Subcutaneous adipose tissue (tissue), 4 donors: Measurements from ENCODE around the gene ADAMTS2. TPM values are rescaled to one million over a fixed set of nuclear protein-coding genes. Genes with fewer than 3 reads are reported as not detected.

Source experiments
- CTCF ChIP-seq: fragments of 450-650 bp; IDR thresholded peaks from one replicate; pipeline ENCODE4 v1.5.1; 2016; ENCODE audit warnings: low read depth, mild to moderate bottlenecking, control low read depth, antibody characterized with exemption, moderate library complexity
- total RNA-seq, 4 donors: library from RNA; depleted of rRNA; stranded (reverse); fragments of >200 nt; gene quantifications; one replicate each; pipeline ENCODE4 v1.1.0, GENCODE V29; 2016

ADAMTS2 gene
- total RNA-seq, 4 donors from 2014 or later: 26.7 to 56.5 (median 46.6) TPM

- TF ChIP-seq CTCF: no peak
These were observed 100.2 kb downstream of the ADAMTS2 start for GRCh38 chr5:179245031-179245430.

- no peak for TF ChIP-seq CTCF
These were observed 101.2 kb downstream of the ADAMTS2 start for GRCh38 chr5:179244044-179244443.

DNA sequence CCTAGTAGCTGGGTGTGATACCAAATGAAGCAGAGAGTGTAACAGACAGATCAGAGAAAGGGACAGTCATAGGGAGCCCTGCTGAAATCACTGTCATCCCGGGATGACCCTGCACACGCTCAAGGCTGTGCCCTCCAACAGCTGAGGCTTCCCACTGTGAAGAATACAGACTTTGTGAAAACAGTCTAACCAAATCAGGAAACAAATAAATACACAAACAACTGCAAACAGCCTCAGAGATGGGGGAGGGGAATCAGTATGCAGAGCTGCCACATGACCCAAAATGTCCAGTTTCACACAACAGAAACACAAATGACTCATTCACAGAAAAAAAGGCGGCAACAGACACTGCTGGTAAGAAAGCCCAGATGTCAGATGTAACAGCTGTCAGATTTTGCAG lies 101.9 kb downstream of the ADAMTS2 start:
- TF ChIP-seq CTCF: no peak

DNA sequence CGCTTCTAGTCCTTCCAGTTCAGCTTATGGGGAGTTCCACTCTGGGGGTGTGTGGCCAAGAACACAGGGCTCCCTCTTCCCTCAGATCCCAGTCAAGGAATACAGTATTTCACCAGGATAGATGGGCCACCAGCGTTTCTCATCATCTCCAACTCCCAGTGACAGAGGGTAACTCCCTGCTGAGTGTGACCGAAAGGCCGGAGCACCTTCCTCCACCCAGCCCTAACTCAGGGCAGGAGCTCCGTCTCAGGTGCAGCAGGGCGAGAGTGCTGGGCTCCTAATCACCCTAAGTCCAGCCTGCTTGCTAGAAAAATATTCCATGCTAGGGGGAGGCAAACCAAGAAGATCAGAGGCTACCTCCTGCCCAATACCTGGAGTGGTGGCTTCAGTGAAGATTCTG lies 102.6 kb downstream of the ADAMTS2 start:
- TF ChIP-seq CTCF: no peak

GRCh38 chr5:179241764-179242370 lies 103.4 kb downstream of the ADAMTS2 start:
- no peak for TF ChIP-seq CTCF

- TF ChIP-seq CTCF: no peak
These were observed 104.1 kb downstream of the ADAMTS2 start for GRCh38 chr5:179241175-179241574.

DNA sequence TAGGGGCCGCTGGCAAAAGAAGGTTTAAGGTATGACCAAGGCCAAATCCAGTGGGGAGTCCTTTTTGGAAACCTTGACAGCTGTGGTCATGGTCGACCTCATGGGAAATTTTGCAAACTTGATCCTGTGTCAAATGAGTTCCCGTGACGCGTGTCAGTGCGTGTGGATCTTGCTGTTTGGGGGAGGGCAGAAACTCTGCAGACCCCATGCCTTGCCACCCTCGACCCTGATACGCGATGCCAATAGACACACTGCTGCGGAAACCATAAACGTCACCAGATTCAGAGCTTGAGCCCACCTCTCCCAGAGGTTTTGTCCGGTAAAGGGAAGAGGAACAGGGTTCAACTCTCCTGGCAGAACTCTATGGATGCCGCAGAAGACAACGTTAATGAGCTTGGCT lies 104.7 kb downstream of the ADAMTS2 start:
- no peak for TF ChIP-seq CTCF
